ENCODE measurements around the gene ZNF444. TPM values are rescaled to one million over a fixed set of nuclear protein-coding genes. Genes with fewer than 3 reads are reported as not detected.

ZNF444 gene
- total and polyA plus RNA-seq, 9 of the 15 experiments (the other 6 are each of a cell fraction or from before 2014, with no cell fraction given) = 0.39 to 40.0 (median 6.9) TPM

DNA sequence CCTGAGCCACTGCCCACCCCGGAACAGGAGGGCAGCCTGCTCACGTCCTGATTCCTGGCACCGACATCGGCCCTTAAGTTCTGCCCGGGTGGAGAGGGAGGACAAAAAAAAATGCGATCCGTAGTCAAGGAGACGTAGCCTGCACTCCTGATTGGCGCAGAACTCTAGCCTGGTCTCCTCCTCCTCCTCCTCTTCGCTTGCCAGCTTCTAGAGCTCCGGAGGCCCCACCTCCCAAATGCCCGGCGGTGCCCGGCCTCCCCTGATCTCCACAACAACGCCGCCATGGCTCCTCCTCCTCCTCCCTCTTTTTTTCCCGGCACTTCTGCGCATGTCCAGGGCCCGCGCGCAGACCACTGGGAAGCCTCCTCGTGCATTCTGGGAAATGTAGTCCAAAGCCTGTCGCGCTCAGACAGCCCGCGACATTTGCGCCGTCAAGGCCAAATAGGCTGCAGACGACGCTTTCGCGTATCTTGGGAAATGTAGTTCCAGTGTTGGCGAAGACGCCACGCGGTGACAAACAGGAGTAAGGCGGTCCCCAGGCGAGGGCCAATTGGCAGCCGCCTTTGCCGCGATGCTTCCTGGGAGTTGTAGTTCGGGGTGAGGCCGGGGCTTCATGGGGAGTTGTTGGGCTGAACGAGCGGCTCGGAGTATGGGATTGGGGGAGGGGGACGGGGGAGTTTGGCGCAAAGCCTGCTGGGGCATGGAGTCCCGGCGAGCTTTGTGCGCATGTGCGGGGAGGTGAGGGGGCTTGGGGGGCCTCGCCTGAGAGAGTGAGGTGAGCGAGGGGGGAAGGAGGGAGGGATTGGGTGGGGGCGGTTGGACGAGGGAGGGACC, at the start of gene ZNF444 (continued):
- peak; percentile 32 for TF ChIP-seq PRDM10 (IDR thresholded peaks at IDR 0.05; ENCODE audit: partially characterized antibody)
- peak; percentile 69; the same call in 1 of the 2 replicates for TF ChIP-seq DIDO1 (tag; IDR thresholded peaks at IDR 0.05; ENCODE audit: low read depth)
- no peak for TF ChIP-seq CBX3 (IDR thresholded peaks at IDR 0.05; ENCODE audit: borderline replicate concordance in 1 of 2, low read length in 2 of 2)
- no peak for TF ChIP-seq PCBP2 (IDR thresholded peaks at IDR 0.05; ENCODE audit: low read depth, low read length, poor library complexity, severe bottlenecking)
- no peak for TF ChIP-seq MIER1 (IDR thresholded peaks at IDR 0.05; ENCODE audit: low read depth)
- TF ChIP-seq ZNF197 (CRISPR knock-in tag; IDR thresholded peaks at IDR 0.05; ENCODE audit: low read depth) = peak; percentile 98
- TF ChIP-seq SMAD3 (CRISPR knock-in tag; conservative IDR thresholded peaks at IDR 0.05) = peak; percentile 67; the same call in 1 of the 2 replicates
- TF ChIP-seq TBL1XR1 (IDR thresholded peaks at IDR 0.05; ENCODE audit: low read length in 2 of 2) = no peak; a peak in 1 of 4 replicates
- TF ChIP-seq NBN (IDR thresholded peaks at IDR 0.05; ENCODE audit: low read depth) = no peak
- TF ChIP-seq DMBX1 (CRISPR knock-in tag; IDR thresholded peaks at IDR 0.05; ENCODE audit: borderline replicate concordance) = peak; percentile 75; the same call in 1 of the 2 replicates
- no peak for TF ChIP-seq MLX (CRISPR knock-in tag; conservative IDR thresholded peaks at IDR 0.05)
- TF ChIP-seq MBD2 (IDR thresholded peaks at IDR 0.05; ENCODE audit: borderline replicate concordance, low read depth) = peak; percentile 96
- no peak for TF ChIP-seq IRF2 (CRISPR knock-in tag; IDR thresholded peaks at IDR 0.05)
- no peak for TF ChIP-seq BRF1 (IDR thresholded peaks at IDR 0.05; ENCODE audit: borderline replicate concordance, extremely low read depth, insufficient read length)
- TF ChIP-seq, protein P1, sequence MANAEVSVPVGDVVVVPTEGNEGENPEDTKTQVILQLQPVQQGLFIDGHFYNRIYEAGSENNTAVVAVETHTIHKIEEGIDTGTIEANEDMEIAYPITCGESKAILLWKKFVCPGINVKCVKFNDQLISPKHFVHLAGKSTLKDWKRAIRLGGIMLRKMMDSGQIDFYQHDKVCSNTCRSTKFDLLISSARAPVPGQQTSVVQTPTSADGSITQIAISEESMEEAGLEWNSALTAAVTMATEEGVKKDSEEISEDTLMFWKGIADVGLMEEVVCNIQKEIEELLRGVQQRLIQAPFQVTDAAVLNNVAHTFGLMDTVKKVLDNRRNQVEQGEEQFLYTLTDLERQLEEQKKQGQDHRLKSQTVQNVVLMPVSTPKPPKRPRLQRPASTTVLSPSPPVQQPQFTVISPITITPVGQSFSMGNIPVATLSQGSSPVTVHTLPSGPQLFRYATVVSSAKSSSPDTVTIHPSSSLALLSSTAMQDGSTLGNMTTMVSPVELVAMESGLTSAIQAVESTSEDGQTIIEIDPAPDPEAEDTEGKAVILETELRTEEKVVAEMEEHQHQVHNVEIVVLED (CRISPR knock-in tag; IDR thresholded peaks at IDR 0.05) = peak; percentile 81
- no peak for TF ChIP-seq SRSF3 (IDR thresholded peaks at IDR 0.05; ENCODE audit: insufficient read depth, low read length)
- TF ChIP-seq ZC3H8 (IDR thresholded peaks at IDR 0.05) = no peak
